Neural cell (in vitro differentiated cells): ENCODE data around the gene PELO.

Source experiments
- CTCF ChIP-seq: fragments of 450-650 bp; IDR thresholded peaks from 2 replicates; pipeline ENCODE4 v1.5.1; 2014; ENCODE audit warnings: antibody characterized with exemption, mild to moderate bottlenecking, moderate library complexity; ENCODE audit not compliant: poor library complexity, severe bottlenecking
- EP300 ChIP-seq: fragments of 450-650 bp; conservative IDR thresholded peaks from 2 replicates; pipeline ENCODE4 v1.6.1; 2014; ENCODE audit warnings: antibody characterized with exemption, mild to moderate bottlenecking, moderate library complexity; ENCODE audit not compliant: poor library complexity, severe bottlenecking
- POLR2AphosphoS5 ChIP-seq: IDR thresholded peaks from 2 replicates; pipeline ENCODE4 v1.6.1; 2012
- TAF1 ChIP-seq: IDR thresholded peaks from 2 replicates; pipeline ENCODE4 v1.6.1; 2012; ENCODE audit warnings: low read depth
- TF ChIP-seq, protein P1 (sequence below): IDR thresholded peaks from 2 replicates; pipeline ENCODE4 v1.6.1; 2012; ENCODE audit warnings: borderline replicate concordance

DNA sequence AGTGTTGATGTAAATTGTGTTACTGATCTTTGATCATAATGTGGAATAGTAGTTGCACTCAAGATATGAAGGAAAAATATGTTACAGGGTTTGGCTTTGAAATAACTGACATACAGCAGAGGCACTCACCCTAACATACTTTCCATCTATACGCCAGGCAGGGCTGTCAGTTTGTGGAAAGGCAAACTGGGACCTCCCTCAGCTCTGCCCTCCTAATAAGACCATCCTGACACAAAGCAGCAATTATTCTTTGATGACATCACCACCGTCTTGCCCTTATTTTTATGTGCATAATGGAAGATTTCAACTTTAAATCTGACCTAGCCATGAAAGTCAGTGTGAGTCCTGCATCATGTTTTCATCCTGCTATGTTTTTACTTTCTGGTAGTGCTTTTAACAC, 42.9 kb downstream of the PELO start:
- TF ChIP-seq CTCF (no peak), TAF1 (no peak), POLR2AphosphoS5 (no peak), EP300 (no peak)
- TF ChIP-seq, protein P1, sequence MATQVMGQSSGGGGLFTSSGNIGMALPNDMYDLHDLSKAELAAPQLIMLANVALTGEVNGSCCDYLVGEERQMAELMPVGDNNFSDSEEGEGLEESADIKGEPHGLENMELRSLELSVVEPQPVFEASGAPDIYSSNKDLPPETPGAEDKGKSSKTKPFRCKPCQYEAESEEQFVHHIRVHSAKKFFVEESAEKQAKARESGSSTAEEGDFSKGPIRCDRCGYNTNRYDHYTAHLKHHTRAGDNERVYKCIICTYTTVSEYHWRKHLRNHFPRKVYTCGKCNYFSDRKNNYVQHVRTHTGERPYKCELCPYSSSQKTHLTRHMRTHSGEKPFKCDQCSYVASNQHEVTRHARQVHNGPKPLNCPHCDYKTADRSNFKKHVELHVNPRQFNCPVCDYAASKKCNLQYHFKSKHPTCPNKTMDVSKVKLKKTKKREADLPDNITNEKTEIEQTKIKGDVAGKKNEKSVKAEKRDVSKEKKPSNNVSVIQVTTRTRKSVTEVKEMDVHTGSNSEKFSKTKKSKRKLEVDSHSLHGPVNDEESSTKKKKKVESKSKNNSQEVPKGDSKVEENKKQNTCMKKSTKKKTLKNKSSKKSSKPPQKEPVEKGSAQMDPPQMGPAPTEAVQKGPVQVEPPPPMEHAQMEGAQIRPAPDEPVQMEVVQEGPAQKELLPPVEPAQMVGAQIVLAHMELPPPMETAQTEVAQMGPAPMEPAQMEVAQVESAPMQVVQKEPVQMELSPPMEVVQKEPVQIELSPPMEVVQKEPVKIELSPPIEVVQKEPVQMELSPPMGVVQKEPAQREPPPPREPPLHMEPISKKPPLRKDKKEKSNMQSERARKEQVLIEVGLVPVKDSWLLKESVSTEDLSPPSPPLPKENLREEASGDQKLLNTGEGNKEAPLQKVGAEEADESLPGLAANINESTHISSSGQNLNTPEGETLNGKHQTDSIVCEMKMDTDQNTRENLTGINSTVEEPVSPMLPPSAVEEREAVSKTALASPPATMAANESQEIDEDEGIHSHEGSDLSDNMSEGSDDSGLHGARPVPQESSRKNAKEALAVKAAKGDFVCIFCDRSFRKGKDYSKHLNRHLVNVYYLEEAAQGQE: no peak
